ENCODE results near the gene PLIN3.

DNA sequence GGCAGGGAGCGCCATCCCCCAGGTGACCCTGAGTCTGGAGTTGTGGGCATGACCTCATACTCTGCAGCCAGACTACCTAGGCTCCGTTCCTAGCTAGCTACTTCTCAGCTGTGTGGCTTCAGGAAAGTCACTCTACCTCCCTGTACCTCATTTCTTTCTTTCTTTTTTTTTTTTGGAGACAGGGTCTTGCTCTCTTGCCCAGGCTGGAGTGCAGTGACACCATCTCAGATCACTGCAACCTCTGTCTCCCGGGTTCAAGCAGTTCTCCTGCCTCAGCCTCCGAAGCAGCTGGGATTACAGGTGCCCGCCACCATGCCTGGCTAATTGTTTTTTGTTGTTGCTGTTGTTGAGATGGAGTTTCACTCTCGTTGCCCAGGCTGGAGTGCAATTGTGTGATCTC lies 15.0 kb downstream of the PLIN3 start:
- TF ChIP-seq, protein P1, sequence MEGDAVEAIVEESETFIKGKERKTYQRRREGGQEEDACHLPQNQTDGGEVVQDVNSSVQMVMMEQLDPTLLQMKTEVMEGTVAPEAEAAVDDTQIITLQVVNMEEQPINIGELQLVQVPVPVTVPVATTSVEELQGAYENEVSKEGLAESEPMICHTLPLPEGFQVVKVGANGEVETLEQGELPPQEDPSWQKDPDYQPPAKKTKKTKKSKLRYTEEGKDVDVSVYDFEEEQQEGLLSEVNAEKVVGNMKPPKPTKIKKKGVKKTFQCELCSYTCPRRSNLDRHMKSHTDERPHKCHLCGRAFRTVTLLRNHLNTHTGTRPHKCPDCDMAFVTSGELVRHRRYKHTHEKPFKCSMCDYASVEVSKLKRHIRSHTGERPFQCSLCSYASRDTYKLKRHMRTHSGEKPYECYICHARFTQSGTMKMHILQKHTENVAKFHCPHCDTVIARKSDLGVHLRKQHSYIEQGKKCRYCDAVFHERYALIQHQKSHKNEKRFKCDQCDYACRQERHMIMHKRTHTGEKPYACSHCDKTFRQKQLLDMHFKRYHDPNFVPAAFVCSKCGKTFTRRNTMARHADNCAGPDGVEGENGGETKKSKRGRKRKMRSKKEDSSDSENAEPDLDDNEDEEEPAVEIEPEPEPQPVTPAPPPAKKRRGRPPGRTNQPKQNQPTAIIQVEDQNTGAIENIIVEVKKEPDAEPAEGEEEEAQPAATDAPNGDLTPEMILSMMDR (conservative IDR thresholded peaks at IDR 0.05; ENCODE audit: low read depth, low read length), result no peak
- TF ChIP-seq MXI1 (IDR thresholded peaks at IDR 0.05; ENCODE audit: borderline replicate concordance, low read depth, low read length) (no peak), POLR2A (IDR thresholded peaks at IDR 0.05; ENCODE audit: low read depth, low read length) (no peak), MAFK (IDR thresholded peaks at IDR 0.05; ENCODE audit: low read depth, low read length) (no peak), BHLHE40 (IDR thresholded peaks at IDR 0.05; ENCODE audit: low read depth, low read length) (no peak), FOS (IDR thresholded peaks at IDR 0.05; ENCODE audit: low read depth, low read length) (no peak)

Measured in IMR-90 (cell line).